A549 (cell line): ENCODE data around the gene TCF4. TPM values are rescaled to one million over a fixed set of nuclear protein-coding genes. Genes with fewer than 3 reads are reported as not detected.

Experiments
- ATAC-seq, 2 experiments: fragments of 200-7000 bp in 1 of 2; fragments of >200 bp in 1 of 2; cut with Nextera tagmentation in 1 of 2; cut with Tn5 transposase in 1 of 2; 3 replicates each; pipeline versions ENCODE4 v1.8.0 to v1.9.1; 2018 to 2020; ENCODE audit warnings: mild to moderate bottlenecking in 1 of 2, moderate library complexity in 1 of 2
- CTCF ChIA-PET: fragments of 300-600 bp; sonication (Branson Sonifier 250); formaldehyde crosslinking; extraction: SDS; loops from one replicate; lab custom pipeline; 2021; ENCODE audit warnings: antibody characterized with exemption, inconsistent platforms; lab: Yijun Ruan, JAX
- POLR2A ChIA-PET: fragments of 350-600 bp; formaldehyde crosslinking; extraction: SDS; loops from one replicate; lab custom pipeline; 2021; ENCODE audit warnings: antibody characterized with exemption, inconsistent platforms; lab: Yijun Ruan, JAX
- DNase-seq, 2 experiments: peaks; one replicate each; pipeline versions ENCODE4 v3.0.0 to v3.0.0-alpha.2; 2011 to 2016; ENCODE audit warnings: low read depth in 1 of 2, low spot score in 1 of 2
- FAIRE-seq: peaks from 2 replicates; lab custom pipeline; 2011; peaks lifted over from hg19 to GRCh38; lab: Jason Lieb, UNC
- H3K27ac ChIP-seq, 2 experiments: fragments of >200 bp; sonication (Bioruptor Twin); formaldehyde crosslinking; 3 replicates each; pipeline ENCODE4 v1.5.1; 2016 to 2017
- H3K4me1 ChIP-seq: fragments of >200 bp; sonication (Bioruptor Twin); formaldehyde crosslinking; 3 replicates; pipeline ENCODE4 v1.6.1; 2016
- H3K4me2 ChIP-seq: fragments of >200 bp; sonication (Bioruptor Twin); formaldehyde crosslinking; 3 replicates; pipeline ENCODE4 v1.6.1; 2016
- H3K4me3 ChIP-seq: fragments of >200 bp; sonication (Bioruptor Twin); formaldehyde crosslinking; 3 replicates; pipeline ENCODE4 v1.5.1; 2016
- H3K9me3 ChIP-seq: fragments of >200 bp; sonication (Bioruptor Twin); formaldehyde crosslinking; 3 replicates; pipeline ENCODE4 v1.6.1; 2016
- BHLHE40 ChIP-seq: IDR thresholded peaks from 2 replicates; pipeline ENCODE4 v1.6.1; 2012; ENCODE audit warnings: low read depth, low read length, inconsistent platforms
- CBX8 ChIP-seq: fragments of 200-600 bp; sonication (generic); IDR thresholded peaks from 2 replicates; pipeline ENCODE4 v1.6.1; 2016
- CEBPB ChIP-seq, 2 experiments: fragments of >200 bp in 1 of 2; sonication (Bioruptor Twin) in 1 of 2; formaldehyde crosslinking in 1 of 2; IDR thresholded peaks; 2 replicates each; pipeline ENCODE4 v1.6.1; 2012 to 2016
- EHF ChIP-seq: fragments of 250-450 bp; sonication (Bioruptor Pico); IDR thresholded peaks from 2 replicates; pipeline ENCODE4 v1.5.0; 2020; ENCODE audit warnings: mild to moderate bottlenecking
- EHMT2 ChIP-seq: fragments of 200-600 bp; sonication (generic); IDR thresholded peaks from 2 replicates; pipeline ENCODE4 v1.6.1; 2016; ENCODE audit warnings: antibody characterized with exemption, low read depth, mild to moderate bottlenecking, moderate library complexity
- ESRRA ChIP-seq: fragments of 150-350 bp; IDR thresholded peaks from 2 replicates; pipeline ENCODE4 v1.6.1; 2014; ENCODE audit warnings: mild to moderate bottlenecking, low read length, borderline replicate concordance
- FOSL2 ChIP-seq, 2 experiments: fragments of 450-650 bp in 1 of 2; fragments of >200 bp in 1 of 2; sonication (Bioruptor Twin) in 1 of 2; formaldehyde crosslinking; IDR thresholded peaks; 2 replicates each; pipeline versions ENCODE4 v1.5.0 to v1.6.1; 2016 to 2020; ENCODE audit warnings: mild to moderate bottlenecking in 1 of 2, moderate library complexity in 1 of 2
- FOXS1 ChIP-seq: fragments of 250-450 bp; sonication (Bioruptor Pico); IDR thresholded peaks from 2 replicates; pipeline ENCODE4 v1.5.0; 2020; ENCODE audit warnings: mild to moderate bottlenecking, moderate library complexity
- GATA3 ChIP-seq: IDR thresholded peaks from 2 replicates; pipeline ENCODE4 v1.6.1; 2012; ENCODE audit warnings: borderline replicate concordance
- HEYL ChIP-seq: fragments of 250-450 bp; sonication (Bioruptor Pico); IDR thresholded peaks from 2 replicates; pipeline ENCODE4 v1.8.0; 2021; ENCODE audit warnings: mild to moderate bottlenecking, moderate library complexity
- HOXB5 ChIP-seq: fragments of 250-450 bp; sonication (Bioruptor Pico); IDR thresholded peaks from 2 replicates; pipeline ENCODE4 v1.5.0; 2020; ENCODE audit warnings: mild to moderate bottlenecking, moderate library complexity
- NFE2L2 ChIP-seq: fragments of 150-350 bp; conservative IDR thresholded peaks from 2 replicates; pipeline ENCODE4 v1.6.1; 2014; ENCODE audit warnings: low read length
- POLR2AphosphoS2 ChIP-seq: conservative IDR thresholded peaks from 2 replicates; pipeline ENCODE4 v1.6.1; 2012; ENCODE audit warnings: low read length, improper control_type of control experiment, inconsistent platforms
- RARB ChIP-seq: fragments of 250-450 bp; sonication (Bioruptor Pico); IDR thresholded peaks from 2 replicates; pipeline ENCODE4 v1.8.0; 2021; ENCODE audit warnings: mild to moderate bottlenecking, moderate library complexity
- RNF2 ChIP-seq: fragments of 200-600 bp; sonication (generic); IDR thresholded peaks from 2 replicates; pipeline ENCODE4 v1.6.1; 2016; ENCODE audit warnings: low read depth, mild to moderate bottlenecking, antibody characterized with exemption, moderate library complexity, borderline replicate concordance
- SMC3 ChIP-seq: fragments of >200 bp; sonication (Bioruptor Twin); formaldehyde crosslinking; IDR thresholded peaks from 3 replicates; pipeline ENCODE4 v1.6.1; 2018; ENCODE audit warnings: inconsistent platforms
- SREBF2 ChIP-seq: fragments of 450-650 bp; IDR thresholded peaks from 2 replicates; pipeline ENCODE4 v1.6.1; 2014; ENCODE audit warnings: mild to moderate bottlenecking, moderate library complexity
- TP53 ChIP-seq: fragments of 250-450 bp; sonication (Bioruptor Pico); IDR thresholded peaks from 2 replicates; pipeline ENCODE4 v1.5.0; 2021; ENCODE audit warnings: mild to moderate bottlenecking, moderate library complexity
- ZFP36 ChIP-seq: fragments of 450-650 bp; IDR thresholded peaks from 2 replicates; pipeline ENCODE4 v1.6.1; 2014; ENCODE audit warnings: borderline replicate concordance; ENCODE audit not compliant: partially characterized antibody
- WGBS: methylation state at CpG from one replicate; pipeline ENCODE4 v1.1.6; 2017; ENCODE audit errors: missing lambda C conversion rate; 5-methylcytosine and 5-hydroxymethylcytosine counted together
- polyA plus RNA-seq, 4 experiments: library from polyadenylated mRNA; depleted of rRNA in 3 of 4; stranded (reverse); fragments of >200 nt; fragmentation: RNase III in 1 of 4; extraction: RNeasy Plus Mini Kit Qiagen cat#74134 plus additional on column Dnase treatment in 1 of 4; gene quantifications; 2 replicates in 3 of 4; 3 replicates in 1 of 4; pipeline ENCODE4 v1.2.3, GENCODE V29; 2011 to 2017
- TF ChIP-seq, protein P1 (sequence below): fragments of >200 bp; sonication (Bioruptor Twin); formaldehyde crosslinking; IDR thresholded peaks from 3 replicates; pipeline ENCODE4 v1.6.1; 2016
- TF ChIP-seq, protein P2 (sequence below): fragments of 250-450 bp; sonication (Bioruptor Pico); IDR thresholded peaks from 2 replicates; pipeline ENCODE4 v1.5.0; 2020; ENCODE audit warnings: low read depth, mild to moderate bottlenecking, moderate library complexity
- TF ChIP-seq, protein P3 (sequence below): fragments of 150-350 bp; IDR thresholded peaks from 2 replicates; pipeline ENCODE4 v1.6.1; 2014; ENCODE audit warnings: low read depth, mild to moderate bottlenecking, low read length
- TF ChIP-seq, protein P4 (sequence below): IDR thresholded peaks from 2 replicates; pipeline ENCODE4 v1.6.1; 2012
- TF ChIP-seq, protein P5 (sequence below): fragments of 250-450 bp; sonication (Bioruptor Pico); IDR thresholded peaks from 2 replicates; pipeline ENCODE4 v1.5.0; 2021; ENCODE audit warnings: mild to moderate bottlenecking, moderate library complexity, borderline replicate concordance
- TF ChIP-seq, protein P6 (sequence below): IDR thresholded peaks from 2 replicates; pipeline ENCODE4 v1.6.1; 2012
- TF ChIP-seq, protein P7 (sequence below): fragments of 450-650 bp; IDR thresholded peaks from 2 replicates; pipeline ENCODE4 v1.6.1; 2014; ENCODE audit warnings: antibody characterized with exemption

The TCF4 gene
- polyA plus RNA-seq, 2 of the 4 experiments (the other 2 are of a cell fraction) = 3.0 to 4.0 TPM

DNA sequence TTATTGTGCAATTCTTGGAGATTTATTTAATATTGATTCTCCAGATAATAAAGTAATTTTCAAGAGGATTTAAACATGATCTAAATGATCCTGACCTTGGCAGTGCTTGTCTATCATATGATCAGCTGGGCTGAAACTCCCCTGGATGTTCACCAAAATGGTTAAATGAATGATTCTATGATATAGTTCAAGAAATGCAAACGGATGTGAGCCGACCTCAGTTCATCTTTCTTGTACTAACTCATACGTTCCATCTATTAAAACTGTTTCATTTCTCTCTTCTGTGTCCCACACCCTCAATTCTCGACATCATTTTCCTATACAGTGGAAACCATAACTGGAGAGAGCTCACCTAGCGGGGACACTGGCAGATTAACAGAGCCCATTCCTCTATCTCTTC, 347.0 kb downstream of the TCF4 start:
- CTCF ChIA-PET = no interaction called here
- Histone ChIP-seq H3K27ac (no peak overlapping the region), H3K4me2 (no peak overlapping the region), H3K4me1 (no peaks in the 10 kb centered on the region), H3K4me3 (no peak overlapping the region), H3K9me3 (no peaks in the 10 kb centered on the region)
- 54% methylated on average over 5 of the region's 5 CpGs for WGBS
- ATAC-seq = no peak
- no peak for TF ChIP-seq POLR2AphosphoS2
- no peak for TF ChIP-seq RARB
- TF ChIP-seq, protein P1, sequence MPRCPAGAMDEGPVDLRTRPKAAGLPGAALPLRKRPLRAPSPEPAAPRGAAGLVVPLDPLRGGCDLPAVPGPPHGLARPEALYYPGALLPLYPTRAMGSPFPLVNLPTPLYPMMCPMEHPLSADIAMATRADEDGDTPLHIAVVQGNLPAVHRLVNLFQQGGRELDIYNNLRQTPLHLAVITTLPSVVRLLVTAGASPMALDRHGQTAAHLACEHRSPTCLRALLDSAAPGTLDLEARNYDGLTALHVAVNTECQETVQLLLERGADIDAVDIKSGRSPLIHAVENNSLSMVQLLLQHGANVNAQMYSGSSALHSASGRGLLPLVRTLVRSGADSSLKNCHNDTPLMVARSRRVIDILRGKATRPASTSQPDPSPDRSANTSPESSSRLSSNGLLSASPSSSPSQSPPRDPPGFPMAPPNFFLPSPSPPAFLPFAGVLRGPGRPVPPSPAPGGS = no peak
- TF ChIP-seq SMC3 = no peak
- TF ChIP-seq HOXB5 (CRISPR knock-in tag) = no peak
- TF ChIP-seq FOXS1 = no peak
- TF ChIP-seq GATA3 = no peak
- TF ChIP-seq SREBF2 = no peak
- no peak for TF ChIP-seq RNF2
- no peak for FAIRE-seq
- DNase-seq = no peak
- POLR2A ChIA-PET = no interaction called here

DNA sequence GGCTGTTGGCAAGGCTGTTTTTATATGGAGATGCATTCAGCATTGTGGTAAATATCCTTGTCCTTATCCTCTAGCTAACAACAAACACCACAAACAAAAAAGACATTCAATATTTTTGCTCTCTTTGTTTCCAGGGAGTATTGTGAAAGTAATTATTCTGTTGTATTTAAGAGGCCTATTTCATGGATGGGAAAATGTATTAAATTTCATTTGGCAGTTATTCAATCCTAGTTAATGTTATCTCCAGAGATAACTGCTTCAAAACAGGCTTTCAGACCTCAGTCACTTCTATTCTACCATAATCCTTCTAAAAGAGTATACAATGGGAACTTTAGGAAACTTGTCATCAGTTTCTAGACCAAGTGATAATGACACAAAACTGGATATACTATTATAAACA, 348.3 kb downstream of the TCF4 start:
- no peak overlapping the region for H3K27ac ChIP-seq
- no peak for FAIRE-seq
- DNase-seq = no peak
- POLR2A ChIA-PET = no interaction called here
- no peaks in the 10 kb centered on the region for H3K4me1 ChIP-seq
- TF ChIP-seq NFE2L2 = no peak
- no peak for TF ChIP-seq RNF2
- no peak for TF ChIP-seq SREBF2
- TF ChIP-seq, protein P2, sequence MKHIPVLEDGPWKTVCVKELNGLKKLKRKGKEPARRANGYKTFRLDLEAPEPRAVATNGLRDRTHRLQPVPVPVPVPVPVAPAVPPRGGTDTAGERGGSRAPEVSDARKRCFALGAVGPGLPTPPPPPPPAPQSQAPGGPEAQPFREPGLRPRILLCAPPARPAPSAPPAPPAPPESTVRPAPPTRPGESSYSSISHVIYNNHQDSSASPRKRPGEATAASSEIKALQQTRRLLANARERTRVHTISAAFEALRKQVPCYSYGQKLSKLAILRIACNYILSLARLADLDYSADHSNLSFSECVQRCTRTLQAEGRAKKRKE = no peak
- TF ChIP-seq HEYL = no peak
- no peak overlapping the region for H3K4me2 ChIP-seq
- CTCF ChIA-PET = no interaction called here
- ATAC-seq = no peak
- H3K9me3 ChIP-seq = no peaks in the 10 kb centered on the region
- no peak overlapping the region for H3K4me3 ChIP-seq

DNA sequence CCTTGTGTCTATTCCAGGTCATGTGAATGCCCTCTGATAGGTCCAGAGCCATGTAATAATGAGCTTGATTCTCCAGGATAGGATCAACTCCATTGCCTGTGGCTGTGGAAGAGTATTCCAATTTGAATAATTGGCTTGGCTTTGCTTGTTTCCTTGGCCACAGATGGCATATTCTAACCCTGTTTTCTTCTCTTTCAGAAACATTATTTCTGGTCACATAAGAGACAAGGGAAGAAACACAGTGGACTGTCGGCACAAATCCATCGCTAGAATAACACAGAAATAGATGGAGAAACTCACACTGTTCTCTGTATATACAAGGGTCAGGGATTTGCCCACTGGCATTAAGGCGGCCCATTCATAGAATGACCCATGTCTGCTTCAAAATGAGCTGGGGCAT, 350.3 kb downstream of the TCF4 start:
- ChIA-PET POLR2A (no interaction called here), CTCF (interaction anchor here (1.5 kb wide), 1 partner anchor 1338 kb away, joined by 4 read pairs; no protein-coding TSS in a partner anchor)
- 92% methylated on average over 3 of the region's 3 CpGs for WGBS
- DNase-seq (no peak), FAIRE-seq (no peak), ATAC-seq (no peak)
- Histone ChIP-seq H3K9me3 (no peaks in the 10 kb centered on the region), H3K4me3 (no peak overlapping the region), H3K4me1 (no peaks in the 10 kb centered on the region), H3K4me2 (no peak overlapping the region), H3K27ac (no peak overlapping the region)
- no peak for TF ChIP-seq TP53 (CRISPR knock-in tag)
- TF ChIP-seq EHMT2 = no peak
- TF ChIP-seq, protein P3, sequence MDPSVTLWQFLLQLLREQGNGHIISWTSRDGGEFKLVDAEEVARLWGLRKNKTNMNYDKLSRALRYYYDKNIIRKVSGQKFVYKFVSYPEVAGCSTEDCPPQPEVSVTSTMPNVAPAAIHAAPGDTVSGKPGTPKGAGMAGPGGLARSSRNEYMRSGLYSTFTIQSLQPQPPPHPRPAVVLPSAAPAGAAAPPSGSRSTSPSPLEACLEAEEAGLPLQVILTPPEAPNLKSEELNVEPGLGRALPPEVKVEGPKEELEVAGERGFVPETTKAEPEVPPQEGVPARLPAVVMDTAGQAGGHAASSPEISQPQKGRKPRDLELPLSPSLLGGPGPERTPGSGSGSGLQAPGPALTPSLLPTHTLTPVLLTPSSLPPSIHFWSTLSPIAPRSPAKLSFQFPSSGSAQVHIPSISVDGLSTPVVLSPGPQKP = no peak
- no peak for TF ChIP-seq BHLHE40
- no peak for TF ChIP-seq FOXS1
- TF ChIP-seq ESRRA = no peak
- no peak for TF ChIP-seq EHF (CRISPR knock-in tag)
- TF ChIP-seq NFE2L2 = no peak
- no peak for TF ChIP-seq ZFP36
- TF ChIP-seq RNF2 = no peak
- TF ChIP-seq, protein P4, sequence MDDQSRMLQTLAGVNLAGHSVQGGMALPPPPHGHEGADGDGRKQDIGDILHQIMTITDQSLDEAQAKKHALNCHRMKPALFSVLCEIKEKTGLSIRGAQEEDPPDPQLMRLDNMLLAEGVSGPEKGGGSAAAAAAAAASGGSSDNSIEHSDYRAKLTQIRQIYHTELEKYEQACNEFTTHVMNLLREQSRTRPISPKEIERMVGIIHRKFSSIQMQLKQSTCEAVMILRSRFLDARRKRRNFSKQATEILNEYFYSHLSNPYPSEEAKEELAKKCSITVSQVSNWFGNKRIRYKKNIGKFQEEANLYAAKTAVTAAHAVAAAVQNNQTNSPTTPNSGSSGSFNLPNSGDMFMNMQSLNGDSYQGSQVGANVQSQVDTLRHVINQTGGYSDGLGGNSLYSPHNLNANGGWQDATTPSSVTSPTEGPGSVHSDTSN = no peak
- no peak for TF ChIP-seq FOSL2 (IDR thresholded peaks at IDR 0.05)
- TF ChIP-seq FOSL2 (CRISPR knock-in tag; IDR thresholded peaks at IDR 0.05) = no peak
- TF ChIP-seq CEBPB (IDR thresholded peaks at IDR 0.05) = no peak
- TF ChIP-seq, protein P5, sequence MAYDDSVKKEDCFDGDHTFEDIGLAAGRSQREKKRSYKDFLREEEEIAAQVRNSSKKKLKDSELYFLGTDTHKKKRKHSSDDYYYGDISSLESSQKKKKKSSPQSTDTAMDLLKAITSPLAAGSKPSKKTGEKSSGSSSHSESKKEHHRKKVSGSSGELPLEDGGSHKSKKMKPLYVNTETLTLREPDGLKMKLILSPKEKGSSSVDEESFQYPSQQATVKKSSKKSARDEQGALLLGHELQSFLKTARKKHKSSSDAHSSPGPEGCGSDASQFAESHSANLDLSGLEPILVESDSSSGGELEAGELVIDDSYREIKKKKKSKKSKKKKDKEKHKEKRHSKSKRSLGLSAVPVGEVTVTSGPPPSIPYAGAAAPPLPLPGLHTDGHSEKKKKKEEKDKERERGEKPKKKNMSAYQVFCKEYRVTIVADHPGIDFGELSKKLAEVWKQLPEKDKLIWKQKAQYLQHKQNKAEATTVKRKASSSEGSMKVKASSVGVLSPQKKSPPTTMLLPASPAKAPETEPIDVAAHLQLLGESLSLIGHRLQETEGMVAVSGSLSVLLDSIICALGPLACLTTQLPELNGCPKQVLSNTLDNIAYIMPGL (CRISPR knock-in tag) = no peak
- TF ChIP-seq, protein P6, sequence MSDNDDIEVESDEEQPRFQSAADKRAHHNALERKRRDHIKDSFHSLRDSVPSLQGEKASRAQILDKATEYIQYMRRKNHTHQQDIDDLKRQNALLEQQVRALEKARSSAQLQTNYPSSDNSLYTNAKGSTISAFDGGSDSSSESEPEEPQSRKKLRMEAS = no peak
- no peak for TF ChIP-seq CBX8
- TF ChIP-seq, protein P2 = no peak
- TF ChIP-seq, protein P7, sequence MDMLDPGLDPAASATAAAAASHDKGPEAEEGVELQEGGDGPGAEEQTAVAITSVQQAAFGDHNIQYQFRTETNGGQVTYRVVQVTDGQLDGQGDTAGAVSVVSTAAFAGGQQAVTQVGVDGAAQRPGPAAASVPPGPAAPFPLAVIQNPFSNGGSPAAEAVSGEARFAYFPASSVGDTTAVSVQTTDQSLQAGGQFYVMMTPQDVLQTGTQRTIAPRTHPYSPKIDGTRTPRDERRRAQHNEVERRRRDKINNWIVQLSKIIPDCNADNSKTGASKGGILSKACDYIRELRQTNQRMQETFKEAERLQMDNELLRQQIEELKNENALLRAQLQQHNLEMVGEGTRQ = no peak
